Neutrophil (primary cell): ENCODE results near the gene ZNF385D.

Source experiments
- H3K27ac ChIP-seq: fragments of 200-600 bp; sonication (generic); 2 replicates; pipeline ENCODE4 v1.5.1; 2016; ENCODE audit warnings: mild to moderate bottlenecking, moderate library complexity
- H3K27me3 ChIP-seq: fragments of 200-600 bp; sonication (generic); 2 replicates; pipeline ENCODE4 v1.6.0; 2016; ENCODE audit warnings: mild to moderate bottlenecking
- H3K36me3 ChIP-seq: fragments of 200-600 bp; sonication (generic); 2 replicates; pipeline ENCODE4 v1.5.1; 2017
- H3K4me1 ChIP-seq, 2 experiments: fragments of 200-600 bp in 1 of 2; sonication (generic) in 1 of 2; 1 replicate in 1 of 2; 2 replicates in 1 of 2; pipeline versions ENCODE4 v1.5.1 to v1.6.1; 2013 to 2016; ENCODE audit warnings: low read depth in 1 of 2, low read length in 1 of 2, mild to moderate bottlenecking in 1 of 2, moderate library complexity in 1 of 2; ENCODE audit not compliant: control insufficient read depth in 1 of 2, insufficient read depth in 1 of 2
- H3K4me3 ChIP-seq, 2 experiments: fragments of 200-600 bp in 1 of 2; sonication (generic) in 1 of 2; 1 replicate in 1 of 2; 2 replicates in 1 of 2; pipeline ENCODE4 v1.5.1; 2013 to 2016; ENCODE audit warnings: low read depth in 1 of 2, low read length in 1 of 2, mild to moderate bottlenecking in 1 of 2, moderate library complexity in 1 of 2
- H3K9me3 ChIP-seq: fragments of 200-600 bp; sonication (generic); 2 replicates; pipeline ENCODE4 v1.5.1; 2016
- TF ChIP-seq, protein P1 (sequence below): fragments of 200-600 bp; sonication (generic); IDR thresholded peaks from 2 replicates; pipeline ENCODE4 v1.5.1; 2016; ENCODE audit warnings: antibody characterized with exemption

The ZNF385D gene

DNA sequence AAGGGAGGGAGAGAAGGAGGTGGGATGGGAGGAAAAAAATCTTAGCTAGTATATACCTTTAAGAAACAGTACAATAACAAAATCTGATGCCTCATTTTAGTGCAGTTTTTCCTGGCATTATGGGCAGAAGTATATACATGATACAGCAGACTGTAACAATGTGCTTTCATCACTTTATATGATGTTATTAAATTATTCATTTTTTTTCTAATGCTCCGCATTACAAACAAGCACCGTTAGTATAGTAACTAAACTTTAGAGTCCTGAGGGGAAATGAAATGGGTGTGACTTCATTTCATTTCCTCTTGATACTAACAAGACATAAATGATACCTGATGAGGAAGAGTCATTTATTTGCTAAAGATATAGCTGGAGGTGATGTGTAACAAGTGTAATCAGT lies 325.3 kb downstream of the ZNF385D start:
- TF ChIP-seq, protein P1, sequence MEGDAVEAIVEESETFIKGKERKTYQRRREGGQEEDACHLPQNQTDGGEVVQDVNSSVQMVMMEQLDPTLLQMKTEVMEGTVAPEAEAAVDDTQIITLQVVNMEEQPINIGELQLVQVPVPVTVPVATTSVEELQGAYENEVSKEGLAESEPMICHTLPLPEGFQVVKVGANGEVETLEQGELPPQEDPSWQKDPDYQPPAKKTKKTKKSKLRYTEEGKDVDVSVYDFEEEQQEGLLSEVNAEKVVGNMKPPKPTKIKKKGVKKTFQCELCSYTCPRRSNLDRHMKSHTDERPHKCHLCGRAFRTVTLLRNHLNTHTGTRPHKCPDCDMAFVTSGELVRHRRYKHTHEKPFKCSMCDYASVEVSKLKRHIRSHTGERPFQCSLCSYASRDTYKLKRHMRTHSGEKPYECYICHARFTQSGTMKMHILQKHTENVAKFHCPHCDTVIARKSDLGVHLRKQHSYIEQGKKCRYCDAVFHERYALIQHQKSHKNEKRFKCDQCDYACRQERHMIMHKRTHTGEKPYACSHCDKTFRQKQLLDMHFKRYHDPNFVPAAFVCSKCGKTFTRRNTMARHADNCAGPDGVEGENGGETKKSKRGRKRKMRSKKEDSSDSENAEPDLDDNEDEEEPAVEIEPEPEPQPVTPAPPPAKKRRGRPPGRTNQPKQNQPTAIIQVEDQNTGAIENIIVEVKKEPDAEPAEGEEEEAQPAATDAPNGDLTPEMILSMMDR, result no peak

DNA sequence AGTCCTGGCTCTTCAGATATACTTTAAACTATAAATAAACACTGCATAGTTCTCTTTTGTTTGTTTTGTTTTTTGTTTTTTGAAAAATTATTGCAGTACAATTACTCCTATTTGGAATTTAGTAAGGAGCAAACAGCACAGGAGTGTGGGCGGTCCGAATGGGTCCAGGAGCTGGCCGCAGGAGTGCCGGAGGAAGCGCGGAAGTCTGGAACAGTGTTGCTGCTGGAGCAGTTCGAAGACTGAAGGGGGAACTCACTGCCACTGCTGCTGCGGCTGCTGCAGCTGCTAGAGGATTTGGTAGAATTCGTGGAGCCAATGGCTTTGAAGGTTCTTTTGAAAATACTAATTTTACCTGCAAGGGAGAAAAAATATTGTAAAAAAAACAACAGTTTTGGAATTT lies 329.9 kb downstream of the ZNF385D start:
- Histone ChIP-seq H3K9me3 (no peaks in the 10 kb centered on the region), H3K36me3 (no peaks in the 10 kb centered on the region), H3K27me3 (no peaks in the 10 kb centered on the region), H3K27ac (no peak overlapping the region), H3K4me3 (no peak overlapping the region), H3K4me1 (no peaks in the 10 kb centered on the region)
- TF ChIP-seq, protein P1, result no peak

More for the DNA sequence above, 325.3 kb downstream of the ZNF385D start:
- Histone ChIP-seq H3K27ac (no peak overlapping the region), H3K9me3 (no peaks in the 10 kb centered on the region), H3K4me1 (no peaks in the 10 kb centered on the region), H3K4me3 (no peak overlapping the region), H3K27me3 (no peaks in the 10 kb centered on the region), H3K36me3 (no peaks in the 10 kb centered on the region)

DNA sequence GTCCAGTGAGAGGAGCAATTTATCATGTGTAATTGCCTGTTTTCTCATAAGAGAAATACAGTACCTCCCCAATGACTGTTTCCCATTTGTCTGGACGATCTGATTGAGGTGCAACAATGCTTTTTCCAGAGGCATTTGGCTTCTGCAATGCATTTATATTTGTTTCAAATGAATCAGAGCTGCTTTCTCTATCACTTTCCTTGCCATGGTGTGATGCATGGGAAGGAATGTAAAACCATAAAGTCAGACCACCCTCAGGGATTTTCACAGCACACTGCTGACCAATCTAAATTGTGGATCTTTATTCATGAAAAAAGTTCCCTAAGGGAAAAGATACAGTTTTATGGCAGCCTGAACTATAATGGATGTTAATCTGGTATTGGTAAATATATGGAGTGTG lies 333.0 kb downstream of the ZNF385D start:
- TF ChIP-seq, protein P1, result no peak

DNA sequence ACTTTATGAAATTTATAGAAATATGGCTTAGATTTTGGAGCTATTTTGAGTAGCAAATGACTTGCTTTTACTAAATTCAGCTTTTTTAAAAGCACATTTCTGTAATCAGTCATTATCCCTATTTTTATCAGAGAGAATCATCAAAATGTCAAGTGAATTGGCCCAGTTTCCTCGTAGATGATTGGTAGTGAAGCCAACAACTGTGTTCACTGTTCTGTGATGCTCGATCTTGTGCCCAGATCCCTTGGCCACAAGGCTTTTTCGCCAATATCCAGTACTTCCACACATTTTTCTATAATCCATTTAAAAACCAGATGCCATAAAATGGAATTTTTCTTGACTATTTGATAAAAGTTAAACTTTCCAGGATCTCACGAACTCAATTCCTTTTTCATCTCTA lies 336.5 kb downstream of the ZNF385D start:
- no peaks in the 10 kb centered on the region for H3K36me3 ChIP-seq
- no peaks in the 10 kb centered on the region for H3K4me1 ChIP-seq
- TF ChIP-seq, protein P1, result no peak

More for the DNA sequence above, 333.0 kb downstream of the ZNF385D start:
- no peaks in the 10 kb centered on the region for H3K4me1 ChIP-seq
- H3K36me3 ChIP-seq, result no peaks in the 10 kb centered on the region
- no peak overlapping the region for H3K4me3 ChIP-seq
- H3K27me3 ChIP-seq, result no peaks in the 10 kb centered on the region
- H3K9me3 ChIP-seq, result no peaks in the 10 kb centered on the region
- H3K27ac ChIP-seq, result no peak overlapping the region

DNA sequence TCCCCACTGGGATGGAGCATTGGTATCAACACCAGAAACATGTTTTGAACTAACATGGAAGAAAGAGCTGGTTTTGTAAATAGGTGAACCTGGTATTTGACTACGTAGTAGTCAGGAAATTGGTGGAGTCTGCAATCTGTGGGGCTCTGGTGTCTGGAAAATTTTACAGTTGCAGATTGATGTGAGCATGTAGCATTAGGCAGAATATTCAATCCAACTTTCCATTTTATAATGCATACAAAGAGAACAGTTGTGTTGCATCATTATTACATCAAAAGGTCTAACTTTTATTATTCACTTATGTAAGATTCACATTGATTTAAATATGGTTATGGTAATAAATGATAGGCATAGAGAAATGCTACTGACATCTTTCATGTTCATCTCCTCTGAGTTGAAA lies 340.0 kb downstream of the ZNF385D start:
- Histone ChIP-seq H3K9me3 (no peaks in the 10 kb centered on the region), H3K27me3 (no peaks in the 10 kb centered on the region), H3K36me3 (no peaks in the 10 kb centered on the region), H3K27ac (no peak overlapping the region), H3K4me3 (no peak overlapping the region), H3K4me1 (no peaks in the 10 kb centered on the region)
- TF ChIP-seq, protein P1, result no peak

More for the DNA sequence above, 336.5 kb downstream of the ZNF385D start:
- no peak overlapping the region for H3K27ac ChIP-seq
- no peak overlapping the region for H3K4me3 ChIP-seq
- H3K27me3 ChIP-seq, result no peaks in the 10 kb centered on the region
- no peaks in the 10 kb centered on the region for H3K9me3 ChIP-seq

DNA sequence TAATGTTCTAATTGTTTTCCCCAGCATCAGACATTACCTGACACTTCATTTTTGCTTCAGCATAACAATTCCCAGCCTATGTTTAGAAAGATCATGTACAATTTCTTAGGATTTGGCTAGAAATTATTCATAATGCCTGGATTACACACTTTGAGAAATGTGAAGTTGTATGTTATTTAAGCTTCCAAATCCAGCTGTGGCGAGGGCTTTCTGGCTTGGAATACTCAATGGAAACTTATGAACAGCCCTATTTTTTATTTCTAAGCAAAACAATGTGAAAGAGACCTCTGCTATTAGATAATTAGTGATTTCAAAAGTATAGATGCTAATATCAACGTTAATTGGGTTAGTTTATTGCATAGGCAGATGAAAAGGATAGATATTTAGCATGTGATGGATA lies 341.6 kb downstream of the ZNF385D start:
- Histone ChIP-seq H3K27me3 (no peaks in the 10 kb centered on the region), H3K36me3 (no peaks in the 10 kb centered on the region), H3K27ac (no peak overlapping the region), H3K4me1 (no peaks in the 10 kb centered on the region), H3K4me3 (no peak overlapping the region), H3K9me3 (no peaks in the 10 kb centered on the region)
- TF ChIP-seq, protein P1, result no peak
